ENCODE measurements around the gene FLNB.

DNA sequence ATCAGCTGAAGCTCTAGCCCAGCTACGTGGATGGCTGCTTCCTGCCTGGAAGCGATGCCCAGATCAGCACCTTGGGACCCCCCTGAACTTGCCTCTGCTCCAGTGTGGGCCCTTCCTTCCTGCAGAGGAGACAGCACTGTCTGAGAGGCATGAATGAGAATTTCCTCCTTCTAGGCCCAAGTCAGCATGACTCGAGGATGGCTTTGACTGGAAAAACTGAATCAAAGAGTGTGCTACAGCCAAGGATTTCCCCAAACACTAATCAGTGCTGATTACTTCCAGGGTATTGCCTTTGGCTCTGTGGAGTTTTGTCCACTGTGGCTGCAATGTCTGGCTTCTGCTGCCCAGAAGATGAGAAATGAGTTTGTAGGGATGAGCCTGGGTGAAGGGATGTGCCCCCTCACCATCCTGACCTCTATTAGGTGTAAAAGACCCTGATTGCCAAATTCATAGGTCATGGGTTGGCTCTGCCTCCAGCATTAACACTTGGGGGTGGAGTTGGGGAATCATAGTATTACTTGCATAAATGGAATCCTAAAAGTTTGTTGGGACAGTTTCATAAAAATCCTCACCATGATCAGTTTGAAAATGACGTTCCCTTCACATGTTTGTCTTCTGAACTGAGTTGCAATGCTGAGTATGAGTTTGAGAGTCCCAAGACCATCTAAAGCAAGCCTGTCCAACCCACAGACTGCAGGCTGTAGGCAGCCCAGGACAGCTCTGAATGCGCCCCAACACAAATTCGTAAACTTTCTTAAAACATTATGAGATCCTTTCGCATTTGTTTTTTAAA lies 36.7 kb downstream of the FLNB start:
- TF ChIP-seq POLR2A (IDR thresholded peaks at IDR 0.05): no peak
- TF ChIP-seq, protein P1, sequence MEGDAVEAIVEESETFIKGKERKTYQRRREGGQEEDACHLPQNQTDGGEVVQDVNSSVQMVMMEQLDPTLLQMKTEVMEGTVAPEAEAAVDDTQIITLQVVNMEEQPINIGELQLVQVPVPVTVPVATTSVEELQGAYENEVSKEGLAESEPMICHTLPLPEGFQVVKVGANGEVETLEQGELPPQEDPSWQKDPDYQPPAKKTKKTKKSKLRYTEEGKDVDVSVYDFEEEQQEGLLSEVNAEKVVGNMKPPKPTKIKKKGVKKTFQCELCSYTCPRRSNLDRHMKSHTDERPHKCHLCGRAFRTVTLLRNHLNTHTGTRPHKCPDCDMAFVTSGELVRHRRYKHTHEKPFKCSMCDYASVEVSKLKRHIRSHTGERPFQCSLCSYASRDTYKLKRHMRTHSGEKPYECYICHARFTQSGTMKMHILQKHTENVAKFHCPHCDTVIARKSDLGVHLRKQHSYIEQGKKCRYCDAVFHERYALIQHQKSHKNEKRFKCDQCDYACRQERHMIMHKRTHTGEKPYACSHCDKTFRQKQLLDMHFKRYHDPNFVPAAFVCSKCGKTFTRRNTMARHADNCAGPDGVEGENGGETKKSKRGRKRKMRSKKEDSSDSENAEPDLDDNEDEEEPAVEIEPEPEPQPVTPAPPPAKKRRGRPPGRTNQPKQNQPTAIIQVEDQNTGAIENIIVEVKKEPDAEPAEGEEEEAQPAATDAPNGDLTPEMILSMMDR (IDR thresholded peaks at IDR 0.05): no peak
